Measurements from ENCODE around the gene APC. TPM values are rescaled to one million over a fixed set of nuclear protein-coding genes. Genes with fewer than 3 reads are reported as not detected.
"Not testable (repeated sequence)": the region's sequence is repeated elsewhere in the genome, so short reads cannot be mapped to it uniquely, and the experiment has no call there.

The APC gene
- total RNA-seq, 2 donors from 2014 or later = 27.5 to 75.8 TPM

- no peak overlapping the region for H3K4me3 ChIP-seq
- H3K27me3 ChIP-seq = no peaks in the 10 kb centered on the region
- TF ChIP-seq CTCF (IDR thresholded peaks at IDR 0.05) = no peak
- no peak for TF ChIP-seq POLR2A (IDR thresholded peaks at IDR 0.05)
- H3K27ac ChIP-seq = no peak overlapping the region
- no peaks in the 10 kb centered on the region for H3K9me3 ChIP-seq
- H3K4me1 ChIP-seq = peaks cover 16% of the 10 kb centered on the region
- intact Hi-C loops (cut with DNase I) = no loop called here
- no peak for ATAC-seq
- no peak for DNase-seq
- no peaks in the 10 kb centered on the region for H3K36me3 ChIP-seq (replicated peaks in 1 of 2; ENCODE audit: insufficient read depth in 1 of 2, low read depth in 2 of 2)
Measured at GRCh38 chr5:112857866-112858265, 120.2 kb downstream of the APC start.

- ATAC-seq; H3K9me3 ChIP-seq; H3K27me3 ChIP-seq; DNase-seq; H3K36me3 ChIP-seq (replicated peaks in 1 of 2; ENCODE audit: insufficient read depth in 1 of 2, low read depth in 2 of 2); intact Hi-C loops (cut with DNase I); H3K4me3 ChIP-seq: not testable (repeated sequence)
- Histone ChIP-seq H3K27ac (peak overlapping the region; percentile 33 to 89 (median 78)), H3K4me1 (peaks cover 31% of the 10 kb centered on the region)
- 70 to 77% methylated on average over 10 to 11 of the region's 11 CpGs for WGBS, 2 donors
Measured at GRCh38 chr5:112860571-112860928, 122.9 kb downstream of the APC start.

- intact Hi-C loops (cut with DNase I) = no loop called here
- H3K27me3 ChIP-seq = no peaks in the 10 kb centered on the region
- H3K4me3 ChIP-seq = peak within 1 kb of the TSS; percentile 91 to 97
- DNase-seq (peak; percentile 94 to 97 (median 96)), ATAC-seq (peak; percentile 98)
- no peaks in the 10 kb centered on the region for H3K9me3 ChIP-seq
- peak within 1 kb of the TSS; percentile 33 to 89 (median 78) for H3K27ac ChIP-seq
- H3K36me3 ChIP-seq (replicated peaks in 1 of 2; ENCODE audit: insufficient read depth in 1 of 2, low read depth in 2 of 2) = peaks cover 0 to 2% of the 10 kb centered on the region in 2 donors
- TF ChIP-seq POLR2A (IDR thresholded peaks at IDR 0.05) (peak; percentile 50 to 83 (median 79)), CTCF (IDR thresholded peaks at IDR 0.05) (no peak)
- 1% methylated on average over 29 to 47 of the region's 47 CpGs for WGBS, 2 donors
- H3K4me1 ChIP-seq = peaks cover 31% of the 10 kb centered on the region
Measured at GRCh38 chr5:112860929-112861637, 123.4 kb downstream of the APC start, which contains the start of gene SRP19. Gene SRP19 (plus strand): TSS chr5:112861287. CDS start chr5:112861377, 90 bp downstream.

- H3K9me3 ChIP-seq = no peaks in the 10 kb centered on the region
- ATAC-seq = no peak
Measured at GRCh38 chr5:112861638-112861985, 123.9 kb downstream of the APC start.

DNA sequence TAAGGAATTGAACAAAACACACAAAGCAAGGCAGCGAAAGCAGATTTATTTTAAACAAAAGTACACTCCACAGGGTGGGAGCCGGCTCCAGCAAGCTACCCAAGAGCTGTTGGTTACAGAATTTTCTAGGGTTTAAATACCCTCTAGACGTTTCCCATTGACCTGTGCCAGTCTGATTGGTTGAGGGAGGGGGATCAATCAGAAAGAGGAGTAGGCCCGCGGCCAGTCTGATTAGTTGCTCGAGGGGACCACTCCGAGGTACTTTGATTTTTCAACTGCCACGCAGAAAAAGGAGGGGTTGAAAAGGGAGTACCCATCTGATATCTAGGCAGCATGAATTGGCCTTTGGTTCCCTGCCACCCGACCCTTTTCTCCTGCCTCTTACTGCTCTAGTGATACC is 124.4 kb downstream of the APC start:
- intact Hi-C loops (cut with DNase I) = no loop called here
- H3K9me3 ChIP-seq = no peaks in the 10 kb centered on the region
- H3K36me3 ChIP-seq (replicated peaks in 1 of 2; ENCODE audit: insufficient read depth in 1 of 2, low read depth in 2 of 2) = peaks cover 0 to 5% of the 10 kb centered on the region in 2 donors
- H3K4me3 ChIP-seq = peak overlapping the region; percentile 91 to 97
- peak overlapping the region in 1 of 4 donors; percentile 33 for H3K27ac ChIP-seq
- H3K27me3 ChIP-seq = no peaks in the 10 kb centered on the region
- no peak for TF ChIP-seq CTCF (IDR thresholded peaks at IDR 0.05)
- no peak for TF ChIP-seq POLR2A (IDR thresholded peaks at IDR 0.05)
- WGBS, 2 donors = 7 to 28% methylated on average over 9 of the region's 9 CpGs
- ATAC-seq (no peak), DNase-seq (peak in 1 of 4 donors; percentile 19)
- H3K4me1 ChIP-seq = peaks cover 31% of the 10 kb centered on the region

More at GRCh38 chr5:112861638-112861985, 123.9 kb downstream of the APC start:
- Histone ChIP-seq H3K36me3 (replicated peaks in 1 of 2; ENCODE audit: insufficient read depth in 1 of 2, low read depth in 2 of 2) (peaks cover 0 to 5% of the 10 kb centered on the region in 2 donors), H3K4me1 (peaks cover 31% of the 10 kb centered on the region), H3K27me3 (no peaks in the 10 kb centered on the region), H3K27ac (peak overlapping the region; percentile 33 to 89 (median 78)), H3K4me3 (peak overlapping the region; percentile 91 to 97)
- TF ChIP-seq CTCF (IDR thresholded peaks at IDR 0.05) = no peak
- TF ChIP-seq POLR2A (IDR thresholded peaks at IDR 0.05) = no peak
- WGBS, 2 donors = 0 to 1% methylated on average over 8 of the region's 8 CpGs
- intact Hi-C loops (cut with DNase I) = no loop called here
- no peak for DNase-seq

All from body of pancreas (tissue), 4 donors.